ENCODE measurements around the gene MAGI3.

The MAGI3 gene

DNA sequence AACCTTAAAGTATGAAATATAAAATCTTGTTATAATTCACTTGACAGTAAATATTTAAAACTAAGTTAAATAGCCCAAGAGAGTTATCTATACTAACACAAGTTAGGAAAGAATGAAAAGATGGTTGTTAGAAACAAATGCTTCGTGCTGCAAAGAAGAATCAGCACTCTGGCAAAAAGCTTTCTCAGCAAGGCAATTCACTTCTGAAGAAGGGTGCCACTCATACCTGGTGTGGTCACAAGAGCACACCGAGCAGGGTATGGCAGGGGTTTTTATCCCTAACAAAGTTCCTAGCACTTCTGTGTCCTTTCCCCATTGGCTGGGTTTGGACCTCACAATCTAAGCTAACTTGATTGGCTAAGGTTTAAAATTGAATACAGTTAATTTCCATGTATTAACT, 121.0 kb downstream of the MAGI3 start:
- DNase-seq (ENCODE audit: low read depth in 1 of 2, low spot score in 1 of 2), result no peak

- DNase-seq (ENCODE audit: low read depth in 1 of 2, low spot score in 1 of 2), result no peak
Measured at GRCh38 chr1:113515498-113515897, 125.2 kb downstream of the MAGI3 start.

- no peak for DNase-seq (ENCODE audit: low read depth in 1 of 2, low spot score in 1 of 2)
Measured at GRCh38 chr1:113517346-113517745, 127.0 kb downstream of the MAGI3 start.

- DNase-seq (ENCODE audit: low read depth in 1 of 2, low spot score in 1 of 2), result no peak
Measured at GRCh38 chr1:113517983-113518382, 127.7 kb downstream of the MAGI3 start.

DNA sequence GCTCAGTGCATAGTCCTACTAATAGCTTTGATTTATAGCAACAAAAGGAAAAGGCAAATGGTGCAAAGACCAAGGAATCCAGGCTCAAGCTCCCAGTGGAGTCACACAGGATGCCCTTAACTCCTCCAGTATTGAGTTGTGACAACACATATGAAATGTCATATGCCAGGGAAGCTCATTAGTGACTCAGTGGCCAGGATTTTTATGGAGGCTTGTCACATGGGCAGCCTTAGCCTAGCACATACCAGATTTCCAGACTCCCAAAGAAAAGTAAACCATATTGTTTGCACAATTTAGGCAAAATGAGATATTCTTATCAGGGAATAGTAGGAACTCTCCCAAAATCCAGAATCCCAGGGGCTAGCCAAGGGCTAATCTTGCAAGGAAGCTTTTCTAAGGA, 129.2 kb downstream of the MAGI3 start:
- DNase-seq (ENCODE audit: low read depth in 1 of 2, low spot score in 1 of 2), result no peak

- no peak for DNase-seq (ENCODE audit: low read depth in 1 of 2, low spot score in 1 of 2)
Measured at GRCh38 chr1:113530021-113530420, 139.7 kb downstream of the MAGI3 start.

DNA sequence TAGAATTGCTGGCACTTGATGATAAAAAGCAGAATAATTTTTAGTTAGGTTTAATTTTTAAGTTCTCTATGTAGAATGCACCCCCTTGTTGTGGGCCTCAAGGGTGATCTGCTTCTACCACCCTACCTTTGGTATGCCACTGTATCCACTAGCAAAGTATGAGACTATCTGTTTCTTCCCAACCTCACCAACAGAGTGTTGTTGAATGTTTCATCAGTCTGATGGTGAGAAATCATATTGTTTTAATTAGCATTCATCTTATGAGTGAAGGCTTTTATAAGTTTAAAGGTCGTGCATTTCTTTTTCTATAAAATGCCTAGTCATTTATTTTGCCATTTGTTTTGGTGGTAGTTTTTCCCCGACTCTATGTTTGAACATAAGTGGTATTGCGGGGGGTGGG, 141.0 kb downstream of the MAGI3 start:
- DNase-seq (ENCODE audit: low read depth in 1 of 2, low spot score in 1 of 2), result no peak

DNA sequence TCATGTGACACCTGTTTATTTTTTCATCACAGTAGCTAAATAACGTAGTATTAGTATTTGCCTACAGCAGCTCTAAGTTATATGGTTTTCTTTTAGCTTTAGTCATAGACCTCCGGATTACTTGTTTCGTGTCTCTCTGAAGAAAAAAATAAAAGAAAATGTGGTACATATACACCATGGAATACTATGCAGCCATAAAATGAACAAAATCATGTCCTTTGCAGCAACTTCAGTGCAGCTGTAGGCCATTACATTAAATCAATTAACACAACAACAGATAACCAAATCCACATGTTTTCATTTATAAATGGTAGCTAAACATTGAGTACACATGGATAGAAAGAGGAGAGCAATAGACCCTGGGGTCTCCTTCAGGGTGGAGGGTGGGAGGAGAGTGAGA, 142.7 kb downstream of the MAGI3 start:
- no peak for DNase-seq (ENCODE audit: low read depth in 1 of 2, low spot score in 1 of 2)

DNA sequence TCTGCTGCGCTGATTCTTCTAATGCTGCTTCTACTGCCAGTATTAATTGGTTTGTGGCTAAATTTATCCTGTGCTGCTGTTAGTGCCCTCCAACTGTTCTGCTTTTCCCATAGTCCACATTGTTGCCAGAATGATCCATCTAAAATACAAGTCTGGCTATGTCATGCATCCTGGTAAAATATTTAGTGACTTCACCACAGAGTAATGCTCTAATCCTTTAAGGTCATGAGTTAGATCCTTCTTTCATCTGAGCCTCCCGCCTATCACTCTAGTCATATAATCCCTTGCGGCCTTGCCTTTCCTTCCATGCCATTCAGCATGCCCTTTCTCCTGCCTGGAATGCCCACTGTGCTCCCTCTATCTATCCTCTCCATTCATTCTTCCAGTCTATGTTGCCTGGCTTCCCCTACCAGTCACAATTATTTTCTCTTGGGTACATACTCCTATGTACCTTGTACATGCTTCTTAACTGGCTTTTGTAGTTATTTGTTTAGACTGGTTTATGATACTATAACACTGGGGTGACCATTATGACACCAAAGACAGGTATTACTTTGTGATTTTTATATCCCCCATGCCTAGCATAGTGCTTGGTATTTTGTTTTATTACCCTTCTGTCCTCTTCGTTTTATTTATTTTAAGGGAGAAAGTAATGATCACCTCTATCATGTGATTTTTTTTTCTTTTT, 144.0 kb downstream of the MAGI3 start:
- DNase-seq (ENCODE audit: low read depth in 1 of 2, low spot score in 1 of 2), result no peak

GRCh38 chr1:113534875-113535274, 144.6 kb downstream of the MAGI3 start:
- no peak for DNase-seq (ENCODE audit: low read depth in 1 of 2, low spot score in 1 of 2)

- no peak for DNase-seq (ENCODE audit: low read depth in 1 of 2, low spot score in 1 of 2)
Measured at GRCh38 chr1:113536182-113536780, 146.0 kb downstream of the MAGI3 start.

- DNase-seq (ENCODE audit: low read depth in 1 of 2, low spot score in 1 of 2), result no peak
Measured at GRCh38 chr1:113538225-113538624, 147.9 kb downstream of the MAGI3 start.

- no peak for DNase-seq (ENCODE audit: low read depth in 1 of 2, low spot score in 1 of 2)
Measured at GRCh38 chr1:113540335-113540734, 150.0 kb downstream of the MAGI3 start.

DNA sequence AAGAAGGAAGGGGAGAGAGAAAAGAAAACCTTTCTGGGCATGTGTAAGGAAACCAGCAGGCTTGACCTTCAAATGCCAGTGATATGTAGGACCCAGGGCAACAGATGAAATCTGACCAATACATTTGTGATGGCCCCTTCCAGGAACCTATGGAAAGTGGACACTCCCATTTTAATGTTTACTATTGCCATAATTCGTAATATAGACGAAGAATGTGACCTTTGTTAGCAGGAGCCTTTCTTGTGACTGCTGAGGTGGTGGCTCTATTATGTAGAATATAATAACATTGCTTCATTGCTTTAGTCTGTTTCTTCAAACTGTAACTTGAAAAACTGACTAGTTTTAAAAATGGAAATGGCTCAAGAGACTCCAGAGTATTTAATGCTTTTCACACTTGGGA, 150.8 kb downstream of the MAGI3 start:
- no peak for DNase-seq (ENCODE audit: low read depth in 1 of 2, low spot score in 1 of 2)

- DNase-seq (ENCODE audit: low read depth in 1 of 2, low spot score in 1 of 2), result no peak
Measured at GRCh38 chr1:113542221-113542701, 151.9 kb downstream of the MAGI3 start.

DNA sequence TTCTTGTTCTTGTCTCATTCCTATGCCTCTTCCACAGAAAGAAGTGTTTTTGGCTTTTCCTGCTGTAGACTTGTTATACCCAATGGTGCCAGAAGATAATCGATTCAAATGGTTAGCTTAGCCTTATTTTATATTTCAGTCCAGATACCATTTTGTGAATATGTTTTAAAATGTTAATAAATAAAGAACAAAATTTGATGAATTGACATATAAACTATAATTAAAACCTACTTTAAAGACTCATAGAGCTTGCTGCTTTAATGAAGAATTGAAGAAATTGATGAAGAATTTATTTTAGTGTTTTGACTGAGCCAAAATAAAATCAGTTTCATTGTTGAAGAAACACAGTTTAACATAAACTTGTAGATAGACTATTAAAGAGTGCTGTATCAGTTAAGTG, 152.8 kb downstream of the MAGI3 start:
- DNase-seq (ENCODE audit: low read depth in 1 of 2, low spot score in 1 of 2), result no peak

GRCh38 chr1:113545210-113545609, 154.9 kb downstream of the MAGI3 start:
- no peak for DNase-seq (ENCODE audit: low read depth in 1 of 2, low spot score in 1 of 2)

DNA sequence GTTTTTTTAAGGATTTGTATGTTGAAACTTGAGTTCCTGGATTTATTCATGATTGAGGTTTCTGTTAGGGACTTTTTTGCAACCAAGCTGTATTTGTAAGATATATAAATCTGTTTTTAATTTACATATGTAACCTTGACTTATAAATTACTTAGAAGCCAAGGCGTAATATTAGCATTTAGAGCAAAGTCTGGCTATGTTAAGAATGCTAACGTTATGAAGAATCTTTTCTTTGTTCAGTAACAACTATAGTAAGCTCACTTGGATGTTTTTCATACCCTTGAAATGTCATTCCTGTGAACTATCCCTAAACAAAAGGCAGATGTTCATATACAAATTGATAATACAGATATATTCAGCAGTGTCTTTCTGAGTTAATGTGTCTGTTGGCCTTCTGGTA, 155.3 kb downstream of the MAGI3 start:
- no peak for DNase-seq (ENCODE audit: low read depth in 1 of 2, low spot score in 1 of 2)

- DNase-seq (ENCODE audit: low read depth in 1 of 2, low spot score in 1 of 2), result no peak
Measured at GRCh38 chr1:113551728-113552127, 161.4 kb downstream of the MAGI3 start.

GRCh38 chr1:113552244-113552643, 161.9 kb downstream of the MAGI3 start:
- DNase-seq (ENCODE audit: low read depth in 1 of 2, low spot score in 1 of 2), result no peak

DNA sequence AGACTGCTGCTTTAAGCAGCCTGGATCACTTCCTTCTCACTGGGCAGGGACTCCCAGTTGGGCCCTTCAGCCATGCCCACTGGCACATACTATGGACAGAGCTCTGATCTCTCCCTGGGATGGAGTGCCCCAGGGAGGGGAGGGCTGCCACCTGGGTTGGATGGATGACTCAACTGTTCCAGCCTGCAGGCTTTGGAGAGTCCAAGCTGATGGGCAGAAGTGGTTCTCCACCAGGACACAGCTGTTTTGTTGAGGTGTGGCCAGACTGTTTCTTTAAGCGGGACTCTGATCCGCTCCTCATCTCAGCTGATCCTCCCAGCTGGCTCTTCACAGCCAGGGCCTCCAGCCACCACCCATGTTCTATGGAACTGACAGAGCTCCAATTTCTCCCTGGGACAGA, 166.9 kb downstream of the MAGI3 start:
- DNase-seq (ENCODE audit: low read depth in 1 of 2, low spot score in 1 of 2), result no peak

DNA sequence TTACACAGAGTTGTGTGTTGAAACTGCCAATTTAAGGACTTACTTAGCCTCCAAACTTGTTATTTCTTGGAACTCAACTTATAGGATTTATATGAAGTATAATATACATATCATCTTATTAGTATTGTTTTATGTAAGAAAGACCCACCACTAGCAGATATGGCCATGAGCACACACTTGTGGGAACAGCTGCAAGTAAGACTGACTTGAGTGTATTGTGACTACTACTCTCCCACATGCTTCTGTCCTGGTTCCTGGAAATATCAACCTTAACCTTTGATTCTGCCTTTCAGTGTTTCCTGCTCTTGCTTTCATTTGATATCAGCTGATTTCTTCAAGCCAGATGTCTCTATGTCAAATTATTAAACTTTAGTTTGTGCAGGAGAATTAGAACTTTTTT, 175.3 kb downstream of the MAGI3 start:
- no peak for DNase-seq (ENCODE audit: low read depth in 1 of 2, low spot score in 1 of 2)

GRCh38 chr1:113567427-113567826, 177.1 kb downstream of the MAGI3 start:
- no peak for DNase-seq (ENCODE audit: low read depth in 1 of 2, low spot score in 1 of 2)

Measured in activated CD4-positive, alpha-beta T cell treated with anti-CD3 and anti-CD28 coated beads, Interleukin-2, amount 50 U/mL, for 24 hours (primary cell).